Prostate gland (tissue), 2 donors: Measurements from ENCODE around the gene SLC13A2.

Experiments used
- POLR2AphosphoS5 ChIP-seq: sonication (generic); formaldehyde crosslinking; IDR thresholded peaks from one replicate; pipeline ENCODE4 v1.6.1; 2017; ENCODE audit warnings: antibody characterized with exemption
- TF ChIP-seq, protein P1 (sequence below), 4 experiments: fragments of 200-600 bp in 2 of 4; fragments of 450-650 bp in 2 of 4; sonication (generic) in 2 of 4; IDR thresholded peaks; 1 replicate in 3 of 4; 2 replicates in 1 of 4; pipeline ENCODE4 v1.5.1; 2016 to 2019; ENCODE audit warnings: antibody characterized with exemption in 4 of 4, mild to moderate bottlenecking in 2 of 4, moderate library complexity in 2 of 4

DNA sequence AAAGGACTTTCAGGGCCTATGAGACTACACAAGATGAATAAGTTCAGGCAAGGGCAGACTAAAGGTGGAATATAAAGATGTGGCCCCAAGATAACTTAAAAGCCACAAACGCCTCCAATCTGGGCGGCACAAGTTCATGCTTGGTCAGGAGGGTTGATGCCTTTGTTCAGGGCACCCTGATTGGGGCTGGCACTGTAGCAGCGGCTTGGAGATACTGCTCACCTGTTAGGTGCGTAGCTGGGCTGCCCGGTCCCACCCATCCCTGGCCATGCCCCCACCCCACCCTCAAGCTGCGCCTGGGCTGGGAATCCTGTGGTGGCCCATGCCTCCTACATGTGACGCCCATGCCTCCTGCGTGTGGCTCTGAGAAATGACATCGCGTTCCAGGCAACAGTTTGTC, 12.5 kb upstream of the SLC13A2 start:
- no peak for TF ChIP-seq POLR2AphosphoS5
- TF ChIP-seq, protein P1, sequence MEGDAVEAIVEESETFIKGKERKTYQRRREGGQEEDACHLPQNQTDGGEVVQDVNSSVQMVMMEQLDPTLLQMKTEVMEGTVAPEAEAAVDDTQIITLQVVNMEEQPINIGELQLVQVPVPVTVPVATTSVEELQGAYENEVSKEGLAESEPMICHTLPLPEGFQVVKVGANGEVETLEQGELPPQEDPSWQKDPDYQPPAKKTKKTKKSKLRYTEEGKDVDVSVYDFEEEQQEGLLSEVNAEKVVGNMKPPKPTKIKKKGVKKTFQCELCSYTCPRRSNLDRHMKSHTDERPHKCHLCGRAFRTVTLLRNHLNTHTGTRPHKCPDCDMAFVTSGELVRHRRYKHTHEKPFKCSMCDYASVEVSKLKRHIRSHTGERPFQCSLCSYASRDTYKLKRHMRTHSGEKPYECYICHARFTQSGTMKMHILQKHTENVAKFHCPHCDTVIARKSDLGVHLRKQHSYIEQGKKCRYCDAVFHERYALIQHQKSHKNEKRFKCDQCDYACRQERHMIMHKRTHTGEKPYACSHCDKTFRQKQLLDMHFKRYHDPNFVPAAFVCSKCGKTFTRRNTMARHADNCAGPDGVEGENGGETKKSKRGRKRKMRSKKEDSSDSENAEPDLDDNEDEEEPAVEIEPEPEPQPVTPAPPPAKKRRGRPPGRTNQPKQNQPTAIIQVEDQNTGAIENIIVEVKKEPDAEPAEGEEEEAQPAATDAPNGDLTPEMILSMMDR (IDR thresholded peaks at IDR 0.05) = no peak
